LNCaP clone FGC (cell line): ENCODE data around the gene CAPS.

ENCODE experiments used
- DNase-seq: peaks from one replicate; pipeline ENCODE4 v3.0.0-alpha.2; 2011; ENCODE audit warnings: low read depth
- H3K4me3 ChIP-seq: 2 replicates; pipeline ENCODE4 v1.5.1; 2011; ENCODE audit warnings: mild to moderate bottlenecking, low read depth, low read length, control low read depth
- TF ChIP-seq, protein P1 (sequence below): IDR thresholded peaks from 2 replicates; pipeline ENCODE4 v1.5.1; 2012; ENCODE audit warnings: mild to moderate bottlenecking; ENCODE audit not compliant: control insufficient read depth, insufficient read depth; ENCODE audit errors: extremely low read depth

CAPS gene

DNA sequence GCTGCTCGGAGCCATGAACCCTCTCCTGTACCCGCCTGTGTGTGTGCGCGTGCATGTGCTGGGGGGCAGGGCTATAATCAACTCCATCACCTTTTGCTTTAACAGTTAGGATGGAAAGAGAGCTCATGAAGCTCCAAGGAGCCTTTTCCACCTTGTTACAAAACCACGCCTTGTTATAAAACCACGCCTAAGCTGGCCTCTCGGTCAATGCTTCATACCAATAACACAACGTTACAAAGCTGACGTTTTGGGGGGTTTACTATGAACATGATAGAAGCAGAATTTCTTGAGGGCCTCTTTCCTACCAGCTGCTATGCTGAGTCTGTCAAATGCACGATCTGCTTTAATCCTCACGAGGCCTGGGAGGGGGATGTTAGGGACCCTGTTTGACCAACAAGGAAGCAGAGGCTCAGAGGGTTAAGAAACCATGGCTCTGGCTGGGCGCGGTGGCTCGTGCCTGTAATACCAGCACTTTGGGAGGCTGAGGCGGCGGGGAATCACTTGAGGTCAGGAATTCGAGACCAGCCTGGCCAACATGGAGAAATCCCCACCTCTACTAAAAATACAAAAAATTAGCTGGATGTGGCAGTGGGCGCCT, 11.9 kb downstream of the CAPS start:
- no peak overlapping the region for H3K4me3 ChIP-seq
- TF ChIP-seq, protein P1, sequence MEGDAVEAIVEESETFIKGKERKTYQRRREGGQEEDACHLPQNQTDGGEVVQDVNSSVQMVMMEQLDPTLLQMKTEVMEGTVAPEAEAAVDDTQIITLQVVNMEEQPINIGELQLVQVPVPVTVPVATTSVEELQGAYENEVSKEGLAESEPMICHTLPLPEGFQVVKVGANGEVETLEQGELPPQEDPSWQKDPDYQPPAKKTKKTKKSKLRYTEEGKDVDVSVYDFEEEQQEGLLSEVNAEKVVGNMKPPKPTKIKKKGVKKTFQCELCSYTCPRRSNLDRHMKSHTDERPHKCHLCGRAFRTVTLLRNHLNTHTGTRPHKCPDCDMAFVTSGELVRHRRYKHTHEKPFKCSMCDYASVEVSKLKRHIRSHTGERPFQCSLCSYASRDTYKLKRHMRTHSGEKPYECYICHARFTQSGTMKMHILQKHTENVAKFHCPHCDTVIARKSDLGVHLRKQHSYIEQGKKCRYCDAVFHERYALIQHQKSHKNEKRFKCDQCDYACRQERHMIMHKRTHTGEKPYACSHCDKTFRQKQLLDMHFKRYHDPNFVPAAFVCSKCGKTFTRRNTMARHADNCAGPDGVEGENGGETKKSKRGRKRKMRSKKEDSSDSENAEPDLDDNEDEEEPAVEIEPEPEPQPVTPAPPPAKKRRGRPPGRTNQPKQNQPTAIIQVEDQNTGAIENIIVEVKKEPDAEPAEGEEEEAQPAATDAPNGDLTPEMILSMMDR: no peak
- DNase-seq: no peak

DNA sequence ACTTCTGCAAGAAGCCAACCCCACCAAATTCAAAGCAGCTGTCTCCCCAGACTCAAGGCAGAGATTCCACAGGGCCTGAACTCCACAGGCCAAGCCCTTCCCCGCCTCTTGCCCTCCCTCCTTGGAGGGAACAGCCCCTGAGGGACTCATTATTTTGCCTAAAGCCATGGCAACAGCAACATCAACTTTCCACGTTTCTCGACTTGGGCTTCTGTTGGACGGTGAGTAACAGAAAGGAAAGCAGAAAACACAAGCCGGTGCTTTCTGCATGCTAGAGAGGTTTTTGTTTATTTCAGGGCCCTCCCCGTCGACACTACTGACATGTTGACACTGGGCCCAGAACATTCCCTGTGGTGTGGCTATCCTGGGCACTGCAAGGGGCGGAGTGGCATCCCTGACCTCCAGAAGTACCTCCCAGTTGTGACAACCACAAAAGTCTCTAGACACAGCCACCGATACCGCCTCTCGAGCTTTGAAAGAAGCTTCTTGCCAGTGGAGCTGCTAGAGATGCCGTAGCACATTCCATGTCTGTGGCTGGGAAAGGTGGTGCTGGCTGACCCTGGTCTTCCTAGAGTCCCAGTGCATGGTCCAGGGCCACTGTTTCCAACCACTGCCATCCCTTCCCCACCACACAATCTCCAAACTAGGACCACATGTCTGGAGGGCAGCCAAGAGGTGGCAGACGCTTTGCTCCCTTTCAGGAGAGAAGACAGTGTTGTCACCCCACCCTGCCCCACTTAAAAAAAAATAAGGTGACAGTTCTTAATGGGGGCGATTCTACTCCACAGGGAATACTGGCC, 12.8 kb downstream of the CAPS start:
- DNase-seq: no peak
- TF ChIP-seq, protein P1: no peak
- no peak overlapping the region for H3K4me3 ChIP-seq

DNA sequence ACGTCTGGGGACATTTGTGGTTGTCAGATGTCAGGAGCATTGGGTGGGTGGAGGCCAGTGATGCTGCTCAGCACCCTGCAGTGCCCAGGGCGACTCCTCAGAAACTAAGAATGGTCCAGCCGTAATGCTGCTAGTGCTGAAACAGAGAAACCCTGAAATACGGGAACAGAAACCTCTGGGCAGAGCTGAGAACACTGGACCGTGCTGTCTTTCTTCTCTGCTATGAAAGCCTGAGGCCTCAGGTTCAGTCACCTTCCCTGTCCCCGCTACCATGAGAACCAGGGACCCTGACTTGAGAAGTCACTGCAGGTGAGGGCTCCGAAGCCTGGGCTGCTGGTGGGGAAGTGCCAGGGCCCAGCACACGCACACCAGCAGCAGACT, 13.4 kb downstream of the CAPS start:
- no peak for DNase-seq
- H3K4me3 ChIP-seq: no peak overlapping the region
- TF ChIP-seq, protein P1: no peak

DNA sequence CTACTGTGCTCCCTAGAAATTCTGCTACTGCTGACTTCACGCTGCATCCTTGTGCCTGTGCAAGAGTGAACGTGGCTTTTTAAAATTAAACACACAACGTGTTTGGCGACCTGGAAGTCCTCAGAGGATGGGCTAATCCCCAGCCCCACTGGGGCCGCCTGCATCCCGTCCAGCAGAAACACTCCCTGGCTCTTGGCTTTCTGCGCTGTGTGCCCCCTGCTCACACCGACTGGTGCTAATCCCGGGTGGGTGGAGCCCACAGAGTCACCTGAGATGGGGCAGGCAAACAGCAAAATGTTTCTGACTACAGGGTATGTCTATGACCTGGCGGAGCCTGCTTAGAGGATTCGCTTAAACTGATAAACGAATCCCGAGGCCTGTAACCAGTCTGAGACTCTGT, 15.1 kb downstream of the CAPS start:
- DNase-seq: no peak
- TF ChIP-seq, protein P1: no peak
- H3K4me3 ChIP-seq: no peak overlapping the region

DNA sequence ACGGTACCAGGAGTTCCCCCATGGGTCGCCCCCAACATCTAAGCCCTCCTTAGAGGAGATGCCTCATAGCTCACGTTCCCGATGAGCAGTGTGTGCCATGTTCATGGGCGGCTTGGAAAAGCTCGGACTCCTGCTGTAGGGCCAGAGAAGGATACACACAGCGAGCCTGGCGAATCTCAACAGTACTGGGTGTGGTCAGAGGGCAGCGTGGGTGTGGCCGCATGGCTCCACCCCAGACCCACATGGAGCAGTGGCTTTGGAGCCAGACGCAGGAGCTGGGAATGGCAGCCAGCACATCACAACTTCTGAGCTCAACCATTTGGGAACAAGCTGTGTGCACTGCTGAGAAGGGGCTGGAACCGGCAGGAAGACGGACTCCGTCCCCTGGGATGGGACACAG, 15.6 kb downstream of the CAPS start:
- DNase-seq: no peak
- H3K4me3 ChIP-seq: no peak overlapping the region
- TF ChIP-seq, protein P1: no peak

DNA sequence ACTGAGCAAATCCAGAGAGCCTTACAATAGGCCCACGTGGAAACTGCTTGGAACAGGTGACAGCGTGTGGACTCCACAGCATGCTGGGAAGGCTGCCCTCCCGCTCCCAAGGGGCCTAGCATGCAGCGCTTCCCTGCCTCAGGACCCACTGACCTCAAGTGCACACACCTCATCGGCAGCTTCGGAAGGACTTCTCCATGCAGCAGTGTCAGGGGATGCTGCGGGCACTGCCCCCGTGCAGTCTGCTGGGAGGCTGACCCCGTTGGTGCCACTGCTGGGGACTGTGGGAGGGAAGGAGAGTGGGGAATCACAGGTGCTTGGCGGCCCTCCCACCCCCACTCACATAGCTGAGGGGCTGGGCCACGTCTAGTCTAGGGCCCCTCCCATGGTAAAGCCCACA, 17.2 kb downstream of the CAPS start:
- no peak for DNase-seq
- TF ChIP-seq, protein P1: no peak

DNA sequence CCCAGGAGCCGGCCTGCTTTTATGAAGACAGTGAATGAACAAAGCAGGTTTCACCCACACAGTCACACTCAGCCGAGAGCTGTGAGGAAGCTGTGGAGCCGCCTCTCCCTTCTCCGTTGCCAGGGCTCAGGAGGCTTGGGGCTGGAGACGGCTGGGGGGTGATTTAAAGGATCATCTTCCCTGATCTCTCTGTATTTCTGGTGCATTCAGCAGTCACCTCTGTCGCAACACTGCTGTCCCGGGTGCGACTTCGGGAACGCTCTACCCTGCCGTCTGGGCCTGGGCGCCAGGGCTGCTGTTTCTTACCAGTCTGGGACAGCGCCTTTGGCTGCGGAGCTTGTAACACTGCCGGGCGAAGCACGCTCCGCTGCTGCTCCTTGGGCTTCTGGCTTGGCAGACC, 18.1 kb downstream of the CAPS start:
- TF ChIP-seq, protein P1: no peak
- no peak for DNase-seq

More for the DNA sequence above, 17.2 kb downstream of the CAPS start:
- no peak overlapping the region for H3K4me3 ChIP-seq

More for the DNA sequence above, 18.1 kb downstream of the CAPS start:
- no peak overlapping the region for H3K4me3 ChIP-seq
